ENCODE measurements around the gene MTSS2. TPM values are rescaled to one million over a fixed set of nuclear protein-coding genes. Genes with fewer than 3 reads are reported as not detected.

Gene MTSS2
- total and polyA plus RNA-seq, 2 experiments from 2014 or later, result 1.6 to 19.6 TPM

DNA sequence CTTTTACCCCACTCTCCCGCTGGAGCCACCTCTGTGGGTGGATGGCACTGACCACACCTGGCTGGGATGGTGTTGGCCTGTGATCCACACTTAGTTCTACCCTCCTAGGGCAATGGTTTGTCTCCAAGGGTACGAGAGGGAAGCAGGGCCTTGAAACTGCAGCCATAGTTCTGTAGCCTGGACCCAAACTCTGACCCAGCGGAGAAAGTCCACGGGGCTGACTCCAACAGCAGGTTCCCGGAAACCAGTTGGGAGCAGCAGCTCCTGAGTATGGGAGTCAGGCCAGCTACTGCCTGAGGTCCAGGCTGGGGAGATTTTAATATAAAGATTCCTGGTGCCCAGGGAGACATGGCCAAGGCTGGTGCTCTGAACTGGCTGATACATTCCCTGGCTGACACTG, 23.6 kb upstream of the MTSS2 start:
- Mint-ChIP-seq H3K27me3 (ENCODE audit: insufficient read depth, low read depth, poor library complexity) (peaks cover 22% of the 10 kb centered on the region), H3K4me1 (peaks cover 58% of the 10 kb centered on the region), H3K36me3 (ENCODE audit: low read depth) (no peaks in the 10 kb centered on the region), H3K9me3 (no peaks in the 10 kb centered on the region; the same call in 2 of the 3 replicates), H3K4me3 (no peak overlapping the region), H3K27ac (no peak overlapping the region)
- no peak overlapping the region for H3K4me2 ChIP-seq
- H3K79me2 ChIP-seq (replicated peaks; ENCODE audit: insufficient read depth), result no peaks in the 10 kb centered on the region
- no peak overlapping the region for H3K4me3 ChIP-seq
- peaks cover 6% of the 10 kb centered on the region; the same call in 1 of the 2 replicates for H3F3A ChIP-seq (replicated peaks; ENCODE audit: low read depth)
- H3K9me2 ChIP-seq (ENCODE audit: insufficient read depth), result no peaks in the 10 kb centered on the region
- no peak overlapping the region for H2AFZ ChIP-seq
- peaks cover 24% of the 10 kb centered on the region for H3K4me1 ChIP-seq (ENCODE audit: insufficient read depth)
- ATAC-seq, result no peak
- DNase-seq (ENCODE audit: low spot score), result no peak
- no peak overlapping the region for H3K27ac ChIP-seq (ENCODE audit: low read depth)
- H3K27me3 ChIP-seq (ENCODE audit: insufficient read depth), result no peaks in the 10 kb centered on the region
- no peaks in the 10 kb centered on the region for H4K20me1 ChIP-seq (replicated peaks; ENCODE audit: insufficient read depth)
- H3K36me3 ChIP-seq (ENCODE audit: insufficient read depth), result no peaks in the 10 kb centered on the region
- no peak for TF ChIP-seq ZNF331 (CRISPR knock-in tag; IDR thresholded peaks at IDR 0.05; ENCODE audit: low read depth)
- TF ChIP-seq, protein P1, sequence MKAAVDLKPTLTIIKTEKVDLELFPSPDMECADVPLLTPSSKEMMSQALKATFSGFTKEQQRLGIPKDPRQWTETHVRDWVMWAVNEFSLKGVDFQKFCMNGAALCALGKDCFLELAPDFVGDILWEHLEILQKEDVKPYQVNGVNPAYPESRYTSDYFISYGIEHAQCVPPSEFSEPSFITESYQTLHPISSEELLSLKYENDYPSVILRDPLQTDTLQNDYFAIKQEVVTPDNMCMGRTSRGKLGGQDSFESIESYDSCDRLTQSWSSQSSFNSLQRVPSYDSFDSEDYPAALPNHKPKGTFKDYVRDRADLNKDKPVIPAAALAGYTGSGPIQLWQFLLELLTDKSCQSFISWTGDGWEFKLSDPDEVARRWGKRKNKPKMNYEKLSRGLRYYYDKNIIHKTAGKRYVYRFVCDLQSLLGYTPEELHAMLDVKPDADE (IDR thresholded peaks at IDR 0.05), result no peak
- no peak for TF ChIP-seq EZH2phosphoT487 (IDR thresholded peaks at IDR 0.05; ENCODE audit: unreplicated experiment)
- TF ChIP-seq, protein P2, sequence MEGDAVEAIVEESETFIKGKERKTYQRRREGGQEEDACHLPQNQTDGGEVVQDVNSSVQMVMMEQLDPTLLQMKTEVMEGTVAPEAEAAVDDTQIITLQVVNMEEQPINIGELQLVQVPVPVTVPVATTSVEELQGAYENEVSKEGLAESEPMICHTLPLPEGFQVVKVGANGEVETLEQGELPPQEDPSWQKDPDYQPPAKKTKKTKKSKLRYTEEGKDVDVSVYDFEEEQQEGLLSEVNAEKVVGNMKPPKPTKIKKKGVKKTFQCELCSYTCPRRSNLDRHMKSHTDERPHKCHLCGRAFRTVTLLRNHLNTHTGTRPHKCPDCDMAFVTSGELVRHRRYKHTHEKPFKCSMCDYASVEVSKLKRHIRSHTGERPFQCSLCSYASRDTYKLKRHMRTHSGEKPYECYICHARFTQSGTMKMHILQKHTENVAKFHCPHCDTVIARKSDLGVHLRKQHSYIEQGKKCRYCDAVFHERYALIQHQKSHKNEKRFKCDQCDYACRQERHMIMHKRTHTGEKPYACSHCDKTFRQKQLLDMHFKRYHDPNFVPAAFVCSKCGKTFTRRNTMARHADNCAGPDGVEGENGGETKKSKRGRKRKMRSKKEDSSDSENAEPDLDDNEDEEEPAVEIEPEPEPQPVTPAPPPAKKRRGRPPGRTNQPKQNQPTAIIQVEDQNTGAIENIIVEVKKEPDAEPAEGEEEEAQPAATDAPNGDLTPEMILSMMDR (conservative IDR thresholded peaks at IDR 0.05; ENCODE audit: low read depth in 2 of 2), result no peak
- no peak for TF ChIP-seq EZH2 (IDR thresholded peaks at IDR 0.05; ENCODE audit: low read depth, unreplicated experiment)
- TF ChIP-seq JUNB (IDR thresholded peaks at IDR 0.05; ENCODE audit: unreplicated experiment), result no peak
- TF ChIP-seq NANOG (IDR thresholded peaks at IDR 0.05; ENCODE audit: borderline replicate concordance), result no peak
- TF ChIP-seq STAT1 (IDR thresholded peaks at IDR 0.05; ENCODE audit: unreplicated experiment), result no peak
- TF ChIP-seq, protein P3, sequence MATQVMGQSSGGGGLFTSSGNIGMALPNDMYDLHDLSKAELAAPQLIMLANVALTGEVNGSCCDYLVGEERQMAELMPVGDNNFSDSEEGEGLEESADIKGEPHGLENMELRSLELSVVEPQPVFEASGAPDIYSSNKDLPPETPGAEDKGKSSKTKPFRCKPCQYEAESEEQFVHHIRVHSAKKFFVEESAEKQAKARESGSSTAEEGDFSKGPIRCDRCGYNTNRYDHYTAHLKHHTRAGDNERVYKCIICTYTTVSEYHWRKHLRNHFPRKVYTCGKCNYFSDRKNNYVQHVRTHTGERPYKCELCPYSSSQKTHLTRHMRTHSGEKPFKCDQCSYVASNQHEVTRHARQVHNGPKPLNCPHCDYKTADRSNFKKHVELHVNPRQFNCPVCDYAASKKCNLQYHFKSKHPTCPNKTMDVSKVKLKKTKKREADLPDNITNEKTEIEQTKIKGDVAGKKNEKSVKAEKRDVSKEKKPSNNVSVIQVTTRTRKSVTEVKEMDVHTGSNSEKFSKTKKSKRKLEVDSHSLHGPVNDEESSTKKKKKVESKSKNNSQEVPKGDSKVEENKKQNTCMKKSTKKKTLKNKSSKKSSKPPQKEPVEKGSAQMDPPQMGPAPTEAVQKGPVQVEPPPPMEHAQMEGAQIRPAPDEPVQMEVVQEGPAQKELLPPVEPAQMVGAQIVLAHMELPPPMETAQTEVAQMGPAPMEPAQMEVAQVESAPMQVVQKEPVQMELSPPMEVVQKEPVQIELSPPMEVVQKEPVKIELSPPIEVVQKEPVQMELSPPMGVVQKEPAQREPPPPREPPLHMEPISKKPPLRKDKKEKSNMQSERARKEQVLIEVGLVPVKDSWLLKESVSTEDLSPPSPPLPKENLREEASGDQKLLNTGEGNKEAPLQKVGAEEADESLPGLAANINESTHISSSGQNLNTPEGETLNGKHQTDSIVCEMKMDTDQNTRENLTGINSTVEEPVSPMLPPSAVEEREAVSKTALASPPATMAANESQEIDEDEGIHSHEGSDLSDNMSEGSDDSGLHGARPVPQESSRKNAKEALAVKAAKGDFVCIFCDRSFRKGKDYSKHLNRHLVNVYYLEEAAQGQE (IDR thresholded peaks at IDR 0.05; ENCODE audit: unreplicated experiment), result no peak

Data from GM23338 (cell line).